Measurements from ENCODE around the gene ZNF500. TPM values are rescaled to one million over a fixed set of nuclear protein-coding genes. Genes with fewer than 3 reads are reported as not detected.

Gene ZNF500
- total RNA-seq, 1 donor from 2014 or later: 5.8 TPM

DNA sequence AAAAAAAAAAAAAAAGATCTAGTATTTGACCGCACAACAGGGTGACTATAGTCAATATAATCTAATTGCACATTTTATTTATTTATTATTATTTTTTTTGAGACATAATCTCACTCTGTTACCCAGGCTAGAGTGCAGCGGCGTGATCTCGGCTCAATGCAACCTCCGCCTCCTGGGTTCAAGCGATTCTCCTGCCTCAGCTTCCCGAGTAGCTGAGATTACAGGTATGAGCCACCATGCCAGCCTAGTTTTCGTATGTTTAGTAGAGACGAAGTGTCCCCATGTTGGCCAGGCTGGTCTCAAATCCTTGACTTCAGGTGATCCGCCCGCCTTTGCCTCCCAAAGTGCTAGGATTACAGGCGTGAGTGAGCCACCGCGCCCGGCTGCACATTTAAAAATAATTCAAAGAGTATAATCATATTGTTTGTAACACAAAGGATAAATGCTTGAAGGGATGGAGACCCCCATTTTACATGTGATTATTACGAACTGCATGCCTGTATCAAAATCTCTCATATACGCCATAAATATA is 33.7 kb downstream of the ZNF500 start:
- Histone ChIP-seq H3K27me3 (ENCODE audit: control insufficient read depth, insufficient read depth, low read length) (no peaks in the 10 kb centered on the region), H3K36me3 (ENCODE audit: control insufficient read depth, insufficient read depth, low read length) (no peaks in the 10 kb centered on the region), H3K4me3 (ENCODE audit: low read depth, low read length) (peak overlapping the region; percentile 99)
- DNase-seq (ENCODE audit: low read depth): no peak
- TF ChIP-seq CTCF (IDR thresholded peaks at IDR 0.05; ENCODE audit: insufficient read depth, low read length, poor library complexity, severe bottlenecking): no peak

DNA sequence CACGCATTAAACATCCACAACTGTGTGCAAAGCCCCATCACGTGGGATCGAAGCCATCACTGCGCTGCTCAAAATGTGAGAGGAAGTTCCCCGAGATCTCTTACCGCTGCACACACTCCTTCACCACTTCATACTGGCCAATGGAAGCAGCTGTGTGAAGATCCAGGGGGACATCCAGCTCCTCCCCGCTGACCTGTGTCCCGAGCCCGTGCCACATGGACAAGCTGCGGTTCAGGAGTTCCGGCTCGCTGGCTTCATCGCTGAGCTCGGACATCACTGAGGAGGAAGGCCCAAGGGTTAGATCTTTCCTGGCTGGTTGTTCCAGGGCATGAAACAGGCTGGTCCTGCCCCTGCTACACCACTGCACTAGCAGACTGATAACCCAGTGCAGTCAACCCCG is 37.1 kb downstream of the ZNF500 start:
- no peak overlapping the region for H3K4me3 ChIP-seq (ENCODE audit: low read depth, low read length)
- no peak for DNase-seq (ENCODE audit: low read depth)
- no peaks in the 10 kb centered on the region for H3K27me3 ChIP-seq (ENCODE audit: control insufficient read depth, insufficient read depth, low read length)
- H3K36me3 ChIP-seq (ENCODE audit: control insufficient read depth, insufficient read depth, low read length): peaks cover 1% of the 10 kb centered on the region
- TF ChIP-seq CTCF (IDR thresholded peaks at IDR 0.05; ENCODE audit: insufficient read depth, low read length, poor library complexity, severe bottlenecking): no peak

DNA sequence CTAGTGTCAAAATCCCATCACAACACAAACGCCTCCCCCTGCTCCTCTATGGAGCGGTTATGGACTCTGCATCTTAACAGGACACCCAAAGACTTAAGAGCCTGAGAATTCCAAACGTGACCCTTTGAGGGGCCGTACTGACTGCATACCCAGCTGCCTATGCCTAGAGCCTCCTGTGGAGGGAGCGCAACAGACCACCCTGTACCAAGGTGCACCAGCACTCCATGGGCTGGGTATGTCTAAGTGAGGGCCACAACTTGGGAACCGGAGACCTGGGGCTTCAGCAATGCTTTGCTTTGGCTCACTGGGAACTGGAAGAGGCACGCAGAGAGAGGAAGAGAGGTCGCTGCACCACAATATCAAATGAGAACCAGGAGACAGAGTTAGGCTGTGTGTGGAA is 38.3 kb downstream of the ZNF500 start:
- Histone ChIP-seq H3K27me3 (ENCODE audit: control insufficient read depth, insufficient read depth, low read length) (no peaks in the 10 kb centered on the region), H3K36me3 (ENCODE audit: control insufficient read depth, insufficient read depth, low read length) (peaks cover 1% of the 10 kb centered on the region), H3K4me3 (ENCODE audit: low read depth, low read length) (no peak overlapping the region)
- no peak for TF ChIP-seq CTCF (IDR thresholded peaks at IDR 0.05; ENCODE audit: insufficient read depth, low read length, poor library complexity, severe bottlenecking)
- no peak for DNase-seq (ENCODE audit: low read depth)

- H3K36me3 ChIP-seq (ENCODE audit: control insufficient read depth, insufficient read depth, low read length): peaks cover 1% of the 10 kb centered on the region
- no peaks in the 10 kb centered on the region for H3K27me3 ChIP-seq (ENCODE audit: control insufficient read depth, insufficient read depth, low read length)
- H3K4me3 ChIP-seq (ENCODE audit: low read depth, low read length): no peak overlapping the region
- no peak for DNase-seq (ENCODE audit: low read depth)
- TF ChIP-seq CTCF (IDR thresholded peaks at IDR 0.05; ENCODE audit: insufficient read depth, low read length, poor library complexity, severe bottlenecking): no peak
These were observed 40.3 kb downstream of the ZNF500 start for GRCh38 chr16:4726616-4727015.

GRCh38 chr16:4724661-4725270 is 42.2 kb downstream of the ZNF500 start:
- no peak for DNase-seq (ENCODE audit: low read depth)
- Histone ChIP-seq H3K36me3 (ENCODE audit: control insufficient read depth, insufficient read depth, low read length) (peaks cover 1% of the 10 kb centered on the region), H3K4me3 (ENCODE audit: low read depth, low read length) (no peak overlapping the region), H3K27me3 (ENCODE audit: control insufficient read depth, insufficient read depth, low read length) (no peaks in the 10 kb centered on the region)
- TF ChIP-seq CTCF (IDR thresholded peaks at IDR 0.05; ENCODE audit: insufficient read depth, low read length, poor library complexity, severe bottlenecking): no peak

Data from kidney epithelial cell (primary cell).